Stimulated activated CD4-positive, alpha-beta T cell treated with anti-CD3 and anti-CD28 coated beads, TNF-alpha, amount 100 ng/mL, for 1 hour (primary cell): ENCODE data around the gene E2F2.
"Not testable (repeated sequence)": the region's sequence is repeated elsewhere in the genome, so short reads cannot be mapped to it uniquely, and the experiment has no call there.

ENCODE experiments used
- DNase-seq, 3 donors: peaks; one replicate each; pipeline ENCODE4 v3.0.0-alpha.2; 2020; ENCODE audit warnings: low read depth in 3 of 3, low spot score in 1 of 3

Gene E2F2

DNA sequence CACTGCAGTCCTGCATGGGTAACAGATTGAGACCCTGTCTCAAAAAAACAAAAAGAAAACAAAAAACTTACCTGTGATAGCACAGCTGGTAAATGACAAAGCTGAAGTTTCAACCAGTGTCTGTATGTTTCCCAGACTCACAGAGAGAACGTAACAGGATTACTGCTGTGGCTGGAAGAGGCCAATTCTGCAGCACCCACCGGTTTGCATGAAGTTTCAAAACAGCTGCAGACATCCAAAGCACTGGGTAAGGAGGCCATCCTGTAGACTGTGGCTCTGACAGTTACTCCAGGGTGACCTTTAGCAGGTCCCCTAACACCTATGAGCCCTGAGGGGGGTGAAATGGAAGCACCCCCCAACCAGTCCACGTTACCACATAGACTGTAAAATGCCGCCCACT, 20.8 kb upstream of the E2F2 start:
- no peak for DNase-seq

DNA sequence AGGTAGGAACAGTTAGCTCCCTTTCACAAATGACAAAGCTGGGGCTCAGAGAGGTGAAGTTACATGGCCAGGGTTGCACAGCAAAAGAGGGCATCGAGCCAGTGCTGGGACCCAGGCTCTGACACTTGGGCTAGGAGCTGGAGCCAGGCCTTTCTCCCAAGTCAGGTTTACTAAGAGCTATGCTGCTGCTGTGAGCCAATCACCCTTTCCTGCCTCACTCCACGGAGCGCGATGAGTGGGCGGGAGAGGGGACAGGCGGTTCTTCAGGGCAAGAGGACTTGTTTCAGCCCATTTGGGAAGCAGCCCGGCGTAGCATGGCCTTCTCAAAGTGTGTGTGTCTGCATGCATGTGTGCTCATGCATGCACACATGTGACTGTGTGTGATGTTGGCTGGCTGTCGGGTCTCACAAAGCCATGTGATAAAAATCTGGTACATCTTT, 17.7 kb upstream of the E2F2 start:
- no peak for DNase-seq

DNA sequence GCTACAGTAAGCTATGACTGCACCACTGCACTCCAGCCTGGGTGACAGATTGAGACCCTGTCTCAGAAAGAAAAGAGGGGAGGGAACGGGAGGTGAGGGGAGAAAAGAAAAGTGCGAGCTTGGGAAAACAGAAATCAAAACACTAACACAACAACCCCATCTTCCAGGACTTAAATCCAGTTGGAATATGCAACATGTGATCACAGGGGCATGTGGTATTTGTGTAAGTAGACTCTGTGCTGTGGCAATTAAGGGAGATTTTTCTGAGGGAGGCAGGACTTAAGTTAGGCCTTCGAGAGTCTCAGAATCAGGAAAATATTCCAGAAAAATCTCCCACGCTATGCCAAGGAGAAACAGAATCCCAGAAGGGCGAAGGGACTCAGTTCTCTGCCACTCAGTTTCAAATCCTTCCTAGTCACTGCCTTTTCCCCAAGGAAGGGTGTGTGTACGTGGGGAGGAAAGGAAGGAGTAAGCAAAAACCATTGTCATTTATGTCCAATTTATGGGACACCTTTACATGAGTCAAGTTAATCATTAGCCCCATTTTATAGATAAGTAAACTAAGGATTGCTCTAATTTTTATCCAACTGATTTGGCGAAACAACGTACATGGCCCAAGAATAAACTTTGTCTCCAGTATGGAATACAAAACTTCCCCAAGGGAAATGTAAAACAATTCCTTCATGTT, 16.0 kb upstream of the E2F2 start:
- no peak for DNase-seq

DNA sequence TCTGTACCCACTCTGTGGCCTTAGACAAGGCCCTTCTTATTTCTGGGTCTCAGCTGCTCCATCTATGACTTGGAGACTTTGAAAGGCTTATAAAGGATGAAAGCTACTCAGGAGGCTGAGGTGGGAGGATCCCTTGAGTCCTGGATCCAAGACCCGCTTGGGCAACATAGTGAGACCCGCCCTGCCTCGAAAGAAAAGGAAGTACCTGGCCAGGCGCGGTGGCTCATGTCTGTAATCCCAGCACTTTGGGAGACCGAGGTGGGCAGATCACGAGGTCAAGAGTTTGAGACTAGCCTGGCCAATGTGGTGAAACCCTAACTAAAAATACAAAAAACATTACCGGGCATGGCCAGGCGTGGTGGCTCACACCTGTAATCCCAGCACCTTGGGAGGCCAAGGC, 14.8 kb upstream of the E2F2 start:
- no peak for DNase-seq

DNA sequence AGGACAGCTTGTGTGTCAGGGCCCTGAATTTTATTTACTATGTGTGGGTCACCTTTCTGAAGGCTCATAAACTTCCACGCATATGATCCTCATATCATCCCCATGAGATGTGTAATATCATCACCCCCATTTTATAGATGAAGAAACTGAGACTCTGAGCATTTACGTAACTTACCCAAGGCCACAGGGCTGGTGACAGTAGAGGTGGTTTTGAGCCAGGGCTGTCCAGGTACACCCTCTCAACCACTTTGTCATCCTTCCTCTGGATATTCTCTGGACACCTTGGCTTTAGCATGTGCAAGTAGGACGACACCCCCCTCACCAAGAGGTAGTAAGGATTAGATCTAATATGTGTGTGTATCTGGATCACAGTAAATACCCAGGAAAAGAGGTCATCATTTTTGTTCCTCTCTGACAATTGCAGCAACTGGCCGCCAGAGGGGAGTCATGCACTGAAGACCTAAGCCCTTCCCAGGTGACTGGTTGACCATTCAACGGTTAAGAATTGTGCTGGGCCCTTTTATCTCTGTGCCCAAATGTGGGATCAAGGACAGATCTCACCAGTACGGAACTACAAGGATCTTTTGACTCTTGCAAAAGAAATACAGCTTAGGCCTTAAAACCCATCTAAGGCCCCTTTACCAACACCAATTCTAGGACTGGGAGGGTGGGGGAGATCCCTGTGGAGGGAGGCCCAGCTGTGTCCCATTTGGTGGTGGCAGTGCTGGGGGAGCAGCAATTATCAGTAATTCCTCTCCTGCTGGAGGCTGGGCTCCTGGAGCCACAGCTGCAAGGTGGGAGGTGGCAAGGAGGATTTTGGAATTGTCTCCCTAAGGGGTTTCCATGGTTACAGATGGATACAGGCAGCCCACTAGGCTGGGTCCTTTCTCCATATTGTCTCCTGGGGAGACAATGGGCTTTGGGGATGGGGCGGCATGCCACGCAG, 13.7 kb upstream of the E2F2 start:
- DNase-seq, result peak in 2 of 3 donors; percentile 40 to 60

DNA sequence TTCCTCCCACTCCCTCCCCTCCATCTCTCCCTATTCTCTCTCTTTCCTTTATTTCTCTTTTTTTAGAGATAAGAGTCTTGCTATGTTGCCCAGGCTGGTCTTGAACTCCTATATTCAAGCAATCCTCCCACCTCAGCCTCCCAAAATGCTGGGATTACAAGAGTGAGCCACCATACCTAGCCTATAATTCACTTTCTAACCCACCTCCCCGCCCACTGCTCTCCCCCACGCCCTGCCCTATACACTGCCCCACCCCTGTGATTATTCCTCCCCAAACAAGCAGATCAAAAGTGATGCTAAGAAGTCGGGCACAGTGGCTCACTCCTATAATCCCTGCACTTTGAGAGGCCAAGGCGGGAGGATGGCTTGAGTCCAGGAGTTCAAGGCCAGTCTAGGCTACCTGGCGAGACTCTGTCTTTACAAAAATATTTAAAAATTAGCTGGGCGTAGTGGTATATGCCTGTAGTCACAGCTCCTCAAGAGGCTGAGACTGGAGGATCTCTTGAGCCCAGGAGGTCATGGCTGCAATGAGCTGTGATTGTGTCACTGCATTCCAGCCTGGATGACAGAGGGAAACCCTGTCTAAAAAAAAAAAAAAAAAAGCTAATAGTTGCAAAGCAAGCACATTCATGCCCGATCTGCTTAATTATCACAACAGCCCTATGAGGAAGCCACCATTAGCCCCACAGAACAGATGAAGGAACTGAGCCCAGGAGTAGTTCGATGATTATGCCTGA, 12.8 kb upstream of the E2F2 start:
- DNase-seq, result no peak

DNA sequence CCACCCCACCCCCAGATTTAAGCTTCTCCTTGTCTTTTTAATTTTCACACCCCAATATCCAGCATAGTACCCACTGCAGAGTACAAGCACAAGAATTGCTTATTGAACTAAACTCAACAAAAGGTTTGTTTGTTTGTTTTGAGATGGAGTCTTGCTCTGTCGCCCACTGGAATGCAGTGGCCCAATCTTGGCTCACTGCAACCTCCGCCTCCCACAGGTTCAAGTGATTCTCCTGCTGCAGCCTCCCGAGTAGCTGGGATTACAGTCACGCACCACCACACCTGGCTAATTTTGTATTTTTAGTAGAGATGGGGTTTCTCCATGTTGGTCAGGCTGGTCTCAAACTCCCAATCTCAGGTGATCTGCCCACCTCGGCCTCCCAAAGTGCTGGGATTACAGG, 11.9 kb upstream of the E2F2 start:
- not testable (repeated sequence) for DNase-seq

DNA sequence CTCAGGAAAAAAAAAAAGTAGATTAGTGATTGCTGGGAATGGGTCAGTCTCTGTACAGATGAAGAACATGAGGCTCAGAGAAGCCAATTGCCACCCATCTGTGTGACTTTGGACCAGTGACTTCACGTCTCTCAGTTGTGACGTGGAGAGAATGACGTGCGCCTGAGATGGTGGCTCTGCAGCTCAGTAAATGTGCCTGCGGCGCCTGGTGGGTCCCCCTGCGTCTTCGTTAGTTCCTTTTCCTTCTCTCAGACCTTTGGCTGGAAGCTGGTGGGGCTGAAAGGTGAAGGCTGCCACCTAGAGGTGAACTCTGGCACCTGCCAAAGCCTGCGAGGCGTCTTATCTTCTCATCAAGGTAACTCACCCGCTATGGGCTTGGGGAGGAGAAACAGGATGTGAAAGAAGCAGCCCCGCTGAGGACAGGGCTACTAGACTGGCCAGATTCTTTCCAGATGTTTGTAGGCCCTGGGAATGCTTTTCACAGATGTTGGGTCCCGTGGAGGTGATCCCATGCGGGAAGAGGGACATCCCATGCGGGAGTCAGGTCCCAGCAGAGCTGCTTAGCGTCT, 8.7 kb upstream of the E2F2 start:
- DNase-seq, result peak; percentile 79 to 82 (median 80)

DNA sequence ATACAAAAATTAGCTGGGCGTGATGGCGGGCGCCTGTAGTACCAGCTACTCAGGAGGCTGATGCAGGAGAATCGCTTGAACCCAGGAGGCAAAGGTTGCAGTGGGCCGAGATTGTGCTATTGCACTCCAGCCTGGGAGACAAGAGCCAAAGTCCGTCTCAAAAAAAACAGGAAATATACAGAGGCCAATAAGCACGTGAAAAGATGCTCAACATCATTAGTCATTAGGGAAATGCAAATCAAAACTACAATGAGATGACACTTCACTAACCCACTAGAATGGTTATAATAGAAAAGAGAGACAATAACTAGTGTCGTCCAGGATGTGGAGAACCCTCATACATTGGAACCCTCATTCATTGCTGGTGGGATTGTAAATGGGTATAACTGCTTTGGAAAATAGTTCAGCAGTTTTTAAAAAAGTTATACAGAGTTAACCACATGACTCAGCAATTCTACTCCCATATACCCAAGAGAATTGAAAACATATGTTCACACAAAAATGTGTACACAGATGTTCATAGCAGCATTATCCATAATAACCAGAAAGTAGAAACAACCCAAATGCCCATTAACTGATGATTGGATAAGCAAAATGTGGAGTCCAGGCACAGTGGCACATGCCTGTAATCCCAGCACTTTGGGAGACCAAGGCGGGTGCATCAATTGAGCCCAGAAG, 6.4 kb upstream of the E2F2 start:
- DNase-seq, result no peak

DNA sequence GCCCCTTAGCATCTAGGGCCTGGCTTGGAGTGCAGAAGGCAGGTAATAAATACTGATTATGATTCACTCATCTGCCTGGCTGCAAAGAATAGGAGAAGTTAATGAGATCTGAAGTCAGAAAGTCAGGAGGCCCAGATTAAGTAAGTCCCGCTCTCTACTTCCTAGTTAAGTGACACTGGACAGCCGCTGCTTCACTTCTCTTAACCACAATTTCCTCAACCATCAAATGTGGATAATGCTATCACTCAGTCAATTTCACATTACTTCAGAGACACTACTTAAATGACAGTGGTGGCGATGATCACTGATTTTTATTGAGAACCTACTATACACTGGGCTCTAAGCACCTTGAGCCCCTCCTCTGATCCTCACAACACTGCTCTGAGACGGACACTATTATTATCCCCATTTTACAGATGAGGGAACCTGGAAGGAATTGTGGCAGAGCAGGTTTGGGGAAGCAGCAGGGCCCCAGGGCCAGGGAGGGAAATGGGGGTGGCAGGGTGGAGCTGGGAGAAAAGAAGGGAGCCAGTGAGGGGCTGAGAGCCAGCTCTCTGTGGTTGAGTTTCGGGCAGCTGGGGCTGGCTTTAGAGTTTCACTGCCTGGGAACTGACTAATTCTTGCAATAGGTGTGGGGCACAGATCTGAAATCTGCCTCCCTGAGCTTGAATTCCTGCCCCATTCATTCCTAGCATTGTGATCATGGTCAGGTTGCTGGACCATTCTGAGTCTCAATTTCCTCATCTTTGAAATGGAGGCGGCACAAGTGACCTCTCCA, 2.4 kb upstream of the E2F2 start:
- DNase-seq, result no peak

DNA sequence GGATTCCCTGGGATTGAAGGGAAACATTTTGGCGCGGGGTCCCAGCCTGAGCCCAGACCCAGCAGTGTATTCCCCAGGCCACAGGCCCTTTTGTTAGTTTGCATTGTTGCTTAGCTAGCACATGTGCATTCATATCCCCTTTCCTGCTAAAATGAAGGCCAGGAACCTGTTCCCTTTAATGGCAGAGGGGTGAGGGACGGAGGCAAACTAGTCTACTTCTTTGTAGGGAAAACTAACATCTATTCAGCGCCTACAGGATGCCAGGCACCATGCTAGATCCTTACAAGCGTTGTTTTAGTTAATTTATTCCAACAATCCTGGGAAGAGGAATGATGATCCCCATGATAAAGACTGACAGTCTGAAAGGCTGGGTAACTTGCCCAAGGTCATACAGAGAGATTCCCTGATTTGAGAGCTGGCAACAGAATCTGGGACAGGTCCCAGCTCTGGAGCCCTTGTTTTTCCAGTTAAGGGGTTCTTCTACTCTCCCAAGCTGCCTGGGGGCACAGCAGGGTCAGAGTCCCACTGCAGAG, 595 bp upstream of the E2F2 start:
- no peak for DNase-seq

DNA sequence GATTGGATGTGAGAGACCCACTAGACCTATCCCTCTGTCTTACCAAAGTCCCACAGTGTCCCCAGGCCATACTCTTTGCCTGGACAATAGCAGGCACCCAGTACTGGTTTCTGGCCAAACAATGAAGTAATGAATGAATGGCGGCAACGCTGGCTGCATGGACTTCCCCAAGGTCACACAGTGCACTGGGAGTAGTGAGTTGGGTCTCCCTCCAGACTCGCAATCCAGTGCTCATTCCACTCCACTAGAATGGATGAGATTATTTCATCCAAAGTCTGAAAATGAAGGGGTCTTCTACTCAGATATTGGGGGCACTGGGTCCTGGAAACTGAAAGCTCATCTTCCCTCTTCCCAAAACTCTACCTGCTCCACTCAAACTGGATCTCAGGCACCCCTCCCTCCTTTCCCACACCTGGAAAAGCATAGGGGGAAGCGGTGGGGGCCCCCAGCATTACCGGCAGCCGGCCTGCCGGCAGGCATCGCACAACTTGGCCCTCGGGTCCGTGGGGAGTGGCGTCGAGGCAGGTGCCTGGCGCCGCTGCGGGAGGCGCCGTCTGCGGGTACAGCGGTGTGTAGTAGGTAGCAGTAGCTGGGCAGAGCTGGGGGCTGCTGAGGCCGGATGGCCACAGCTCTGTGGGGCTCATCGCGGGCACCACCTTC, 816 bp downstream of the E2F2 start:
- DNase-seq, result no peak

DNA sequence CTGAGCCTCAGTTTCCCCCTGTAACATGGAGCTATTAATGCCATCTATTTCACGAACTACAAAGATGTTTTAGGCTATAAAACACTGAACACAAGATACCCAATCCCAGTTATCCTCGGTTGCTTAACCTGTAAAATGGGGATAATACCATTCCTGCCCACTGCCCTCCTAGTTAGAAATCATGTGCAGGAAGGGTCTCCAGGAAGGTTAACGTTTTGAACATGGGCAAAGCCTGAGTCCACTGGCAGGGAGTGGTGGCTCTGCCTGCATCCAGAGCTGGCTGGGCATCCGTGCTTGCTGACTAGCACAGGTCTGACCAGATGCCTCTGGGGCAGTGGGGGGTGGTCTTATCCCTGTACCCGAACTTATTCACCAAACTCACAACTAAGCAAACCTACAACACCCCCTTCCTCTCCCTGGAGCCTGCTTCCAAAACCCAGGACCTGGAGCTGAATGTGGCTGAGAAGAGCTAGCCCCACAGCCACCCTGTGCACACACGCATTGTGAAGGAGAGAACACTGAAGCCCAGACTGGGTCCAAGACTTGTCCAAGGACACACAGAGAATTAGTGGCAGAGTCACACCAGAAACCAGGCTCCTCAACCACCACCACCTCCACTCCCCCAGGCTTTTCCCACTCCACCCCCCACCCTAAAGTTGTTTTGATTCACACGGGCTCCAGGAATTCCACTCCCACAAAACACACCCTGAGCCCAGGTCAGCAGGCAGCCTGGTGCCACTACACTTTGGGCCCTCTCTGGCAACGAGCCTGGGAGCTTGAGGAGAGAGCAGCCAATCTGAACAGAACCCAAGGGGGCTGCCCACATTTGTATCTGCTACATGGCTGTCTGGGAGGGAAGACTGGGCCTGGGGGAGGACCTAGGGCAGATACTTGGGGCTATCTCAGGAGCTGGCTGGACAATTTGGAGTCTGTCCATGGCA, 1.6 kb downstream of the E2F2 start:
- DNase-seq, result no peak

DNA sequence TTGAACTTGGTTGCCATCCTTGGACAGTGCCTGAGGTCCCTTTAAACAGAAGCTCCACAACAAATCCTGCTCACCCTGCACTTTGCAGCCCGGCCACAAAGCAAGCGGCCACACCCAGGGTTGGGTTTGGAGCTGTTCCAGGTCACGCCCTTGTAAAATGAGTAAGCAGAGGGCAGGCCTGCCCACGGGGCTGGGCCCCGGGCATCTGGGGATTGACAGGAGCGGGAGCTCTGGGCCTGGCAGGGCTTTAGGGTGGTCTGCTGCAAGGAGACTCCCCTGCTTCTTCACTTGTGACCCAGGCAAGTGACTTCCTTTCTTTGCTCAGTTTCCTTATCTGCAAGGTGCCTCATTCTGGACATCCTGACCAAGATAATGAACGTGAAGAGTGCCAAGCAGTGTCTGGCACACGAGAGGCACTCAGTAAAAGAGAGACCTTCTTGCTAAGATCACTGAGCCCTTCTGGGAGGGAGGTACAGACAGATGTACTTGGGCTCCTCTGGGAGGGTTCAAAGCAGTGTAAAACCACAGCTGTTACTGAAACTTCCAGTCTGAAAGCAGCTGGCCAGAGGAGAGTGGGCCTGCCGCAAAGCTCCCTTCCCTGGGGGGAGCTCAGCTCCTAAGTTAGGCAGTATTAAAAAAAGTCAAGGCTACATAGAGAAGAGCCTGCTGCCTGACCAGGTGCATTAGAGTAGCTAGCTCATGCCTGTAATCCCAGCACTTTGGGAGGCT, 2.6 kb downstream of the E2F2 start:
- peak; percentile 51 to 55 (median 52) for DNase-seq

DNA sequence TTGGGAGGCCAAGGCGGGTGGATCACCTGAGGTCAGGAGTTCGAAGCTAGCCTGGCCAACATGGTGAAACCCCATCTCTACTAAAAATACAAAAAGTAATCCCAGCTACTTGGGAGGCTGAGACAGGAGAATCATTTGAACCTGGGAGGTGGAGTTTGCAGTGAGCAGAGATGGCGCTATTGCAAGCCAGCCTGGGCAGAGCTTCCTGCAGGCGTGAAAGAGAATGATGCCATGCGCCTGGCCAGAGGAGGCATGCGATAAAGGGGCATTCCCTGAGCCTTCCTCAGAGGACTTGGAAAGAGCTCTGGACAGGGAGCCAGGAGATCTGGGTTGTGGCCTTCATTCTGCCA, 3.2 kb downstream of the E2F2 start:
- DNase-seq, result no peak

DNA sequence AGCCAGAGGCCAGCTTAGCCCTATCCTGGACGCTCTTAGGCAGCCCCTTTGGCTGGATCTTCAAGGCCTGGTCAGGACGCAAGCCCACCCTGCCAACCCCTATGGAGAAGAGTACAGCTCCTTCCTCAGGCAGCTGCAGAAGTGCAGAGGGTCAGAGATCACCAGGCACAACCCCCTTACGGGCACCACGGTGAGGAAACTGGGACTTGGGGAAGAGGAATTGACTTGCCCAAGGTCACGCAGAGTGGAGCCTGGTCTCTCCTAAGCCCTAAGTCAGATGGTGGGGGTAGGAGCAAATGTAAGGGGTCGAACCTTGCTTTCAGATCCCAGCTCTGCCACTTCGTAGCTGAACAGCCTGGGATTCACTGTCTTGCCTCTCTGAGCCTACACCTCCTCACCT, 3.7 kb downstream of the E2F2 start:
- DNase-seq, result no peak

DNA sequence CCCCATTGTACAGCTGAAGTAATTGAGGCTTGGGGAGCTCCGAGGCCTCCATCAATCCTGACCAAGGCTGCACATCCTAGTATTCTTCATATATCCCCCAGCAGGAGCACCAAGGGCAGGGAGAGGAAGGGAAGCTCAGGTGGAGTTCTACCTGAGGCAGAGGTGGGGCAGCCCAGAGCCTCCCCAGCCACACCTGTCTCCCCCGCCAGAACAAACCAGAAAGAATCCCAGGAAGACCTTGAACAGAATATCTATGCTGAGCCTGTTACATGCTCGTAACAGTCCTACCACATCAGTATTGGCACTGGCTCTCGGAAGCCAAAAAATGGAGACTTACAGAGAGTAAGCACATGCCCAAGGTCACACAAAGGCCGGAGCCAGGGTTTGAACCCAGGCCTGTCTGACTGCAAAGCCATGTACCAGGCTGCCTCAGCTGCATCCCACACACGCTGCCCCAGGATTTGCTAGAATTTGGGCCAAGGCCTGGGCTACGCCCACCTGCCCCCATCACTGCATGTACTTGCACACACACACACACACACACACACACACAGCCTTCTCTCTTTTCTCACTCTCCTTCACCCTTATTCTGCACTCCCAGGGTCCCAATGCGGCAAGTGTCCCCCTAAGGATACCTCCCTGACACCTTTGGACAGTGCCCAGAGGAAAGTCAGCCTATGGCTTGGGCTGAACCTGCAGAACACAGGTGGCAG, 4.5 kb downstream of the E2F2 start:
- no peak for DNase-seq
